T47D (cell line): ENCODE results near the gene TMIGD3.

Experiments used
- DNase-seq, 2 experiments: peaks; one replicate each; pipeline versions ENCODE4 v3.0.0 to v3.0.0-alpha.2; 2011 to 2012; ENCODE audit warnings: low read depth in 1 of 2, low spot score in 1 of 2
- JUND ChIP-seq: IDR thresholded peaks from 2 replicates; pipeline ENCODE4 v1.6.1; 2012; ENCODE audit warnings: low read depth
- in situ Hi-C: cut with HindIII; loops from 2 replicates; pipeline ENCODE4 v1.10.0; 2016; ENCODE audit warnings: low sequenced_read_pairs, low pct_unique_long_range_greater_than_20kb

The TMIGD3 gene

GRCh38 chr1:111501645-111502044 is 1.8 kb downstream of the TMIGD3 start:
- DNase-seq = no peak
- in situ Hi-C loops = no loop called here
- TF ChIP-seq JUND = no peak

- DNase-seq = no peak
- in situ Hi-C loops = no loop called here
- TF ChIP-seq JUND = no peak
Measured at GRCh38 chr1:111499026-111499785, 4.2 kb downstream of the TMIGD3 start.

- no peak for DNase-seq
- TF ChIP-seq JUND = no peak
- in situ Hi-C loops = no loop called here
Measured at GRCh38 chr1:111497592-111497991, 5.8 kb downstream of the TMIGD3 start.

- DNase-seq = no peak
- TF ChIP-seq JUND = no peak
- in situ Hi-C loops = no loop called here
Measured at GRCh38 chr1:111496398-111496797, 7.0 kb downstream of the TMIGD3 start.

GRCh38 chr1:111491070-111491469 is 12.4 kb downstream of the TMIGD3 start:
- no peak for DNase-seq
- no peak for TF ChIP-seq JUND
- in situ Hi-C loops = no loop called here

- in situ Hi-C loops = no loop called here
Measured at GRCh38 chr1:111490220-111490619, 13.2 kb downstream of the TMIGD3 start.

GRCh38 chr1:111489604-111490003 is 13.8 kb downstream of the TMIGD3 start:
- in situ Hi-C loops = no loop called here
- no peak for DNase-seq
- TF ChIP-seq JUND = no peak

More at GRCh38 chr1:111490220-111490619, 13.2 kb downstream of the TMIGD3 start:
- TF ChIP-seq JUND = no peak
- DNase-seq = no peak

- no peak for DNase-seq
- no peak for TF ChIP-seq JUND
- in situ Hi-C loops = no loop called here
Measured at GRCh38 chr1:111488669-111489068, 14.8 kb downstream of the TMIGD3 start.

- DNase-seq = no peak
- TF ChIP-seq JUND = no peak
- in situ Hi-C loops = no loop called here
Measured at GRCh38 chr1:111487133-111487532, 16.3 kb downstream of the TMIGD3 start.

GRCh38 chr1:111486431-111486830 is 17.0 kb downstream of the TMIGD3 start:
- in situ Hi-C loops = no loop called here
- no peak for DNase-seq
- no peak for TF ChIP-seq JUND

GRCh38 chr1:111484391-111485026 is 18.9 kb downstream of the TMIGD3 start:
- TF ChIP-seq JUND = no peak
- DNase-seq = no peak
- in situ Hi-C loops = no loop called here

- no peak for TF ChIP-seq JUND
Measured at GRCh38 chr1:111483876-111484275, 19.6 kb downstream of the TMIGD3 start.

GRCh38 chr1:111483166-111483565 is 20.3 kb downstream of the TMIGD3 start:
- in situ Hi-C loops = no loop called here
- no peak for TF ChIP-seq JUND
- no peak for DNase-seq

More at GRCh38 chr1:111483876-111484275, 19.6 kb downstream of the TMIGD3 start:
- DNase-seq = no peak
- in situ Hi-C loops = no loop called here
